ENCODE data around the gene RNF5.

GRCh38 chr6:32188381-32189068 lies 10.3 kb downstream of the RNF5 start:
- TF ChIP-seq CTCF (IDR thresholded peaks at IDR 0.05; ENCODE audit: low read depth, low read length, poor library complexity, severe bottlenecking): no peak
- no peak for TF ChIP-seq EZH2phosphoT487 (IDR thresholded peaks at IDR 0.05; ENCODE audit: borderline replicate concordance, low read length)
